ENCODE measurements around the gene ALPK3. TPM values are rescaled to one million over a fixed set of nuclear protein-coding genes. Genes with fewer than 3 reads are reported as not detected.

ALPK3 gene
- total RNA-seq, 1 experiment from 2014 or later = 17.7 TPM

GRCh38 chr15:84921121-84921520 lies 104.0 kb downstream of the ALPK3 start:
- H2BK12ac ChIP-seq (ENCODE audit: insufficient read length, low read depth, low read length) = no peak overlapping the region
- no peaks in the 10 kb centered on the region for H3K27me3 ChIP-seq (ENCODE audit: insufficient read depth, low read length)
- no peak overlapping the region for H2BK15ac ChIP-seq (ENCODE audit: low read depth, low read length)
- no peak overlapping the region for H3K4ac ChIP-seq (ENCODE audit: low read depth, low read length)
- H3K9ac ChIP-seq (ENCODE audit: extremely low read depth, insufficient read length, low read length) = no peak overlapping the region
- H2BK5ac ChIP-seq (ENCODE audit: insufficient read length, low read length) = no peak overlapping the region
- H3K14ac ChIP-seq (ENCODE audit: insufficient read depth, low read length) = no peak overlapping the region
- H4K8ac ChIP-seq (replicated peaks; ENCODE audit: insufficient read length, low read depth, low read length) = no peak overlapping the region
- no peaks in the 10 kb centered on the region for H3K36me3 Mint-ChIP-seq (ENCODE audit: insufficient read depth in 1 of 3, low read depth in 3 of 3)
- H3K27ac ChIP-seq (ENCODE audit: insufficient read length, low read depth, low read length) = no peak overlapping the region
- DNase-seq = no peak
- H3K56ac ChIP-seq (ENCODE audit: insufficient read length, low read depth, low read length) = no peak overlapping the region
- no peak overlapping the region for H3K27ac Mint-ChIP-seq
- no CpG with 5 or more reads among the region's 2 CpGs for WGBS (ENCODE audit: extremely low coverage, insufficient read length, low lambda C conversion rate)
- no peaks in the 10 kb centered on the region for H3K4me1 ChIP-seq (ENCODE audit: insufficient read depth, low read length)
- H2BK20ac ChIP-seq (ENCODE audit: low read depth, low read length, poor library complexity, severe bottlenecking) = no peak overlapping the region
- no peaks in the 10 kb centered on the region for H4K20me1 ChIP-seq (ENCODE audit: control insufficient read depth, insufficient read depth, insufficient read length)
- no peak overlapping the region for H2AK5ac ChIP-seq (ENCODE audit: insufficient read length, low read length)
- H4K5ac ChIP-seq (ENCODE audit: insufficient read length, low read depth, low read length) = no peak overlapping the region
- H3K9me3 Mint-ChIP-seq = no peaks in the 10 kb centered on the region
- no peaks in the 10 kb centered on the region for H3K9me3 ChIP-seq (ENCODE audit: control insufficient read depth, low read depth, low read length)
- peaks cover 5% of the 10 kb centered on the region; the same call in 1 of the 2 replicates for H3K27me3 Mint-ChIP-seq (ENCODE audit: low read depth)
- H3K4me3 Mint-ChIP-seq = no peak overlapping the region
- H3K23ac ChIP-seq (ENCODE audit: insufficient read length, low read depth, low read length) = no peak overlapping the region
- H3K4me1 Mint-ChIP-seq = peaks cover 7 to 8% of the 10 kb centered on the region in 2 experiments; a peak in 1 of 4 replicates
- no peak overlapping the region for H3K4me2 ChIP-seq (ENCODE audit: insufficient read depth, insufficient read length, low read length)
- no peak overlapping the region for H3T11ph ChIP-seq (ENCODE audit: low read length)
- H2BK120ac ChIP-seq (ENCODE audit: low read depth, low read length, poor library complexity, severe bottlenecking) = no peak overlapping the region
- TF ChIP-seq CTCF (conservative IDR thresholded peaks at IDR 0.05) = no peak
- no peak overlapping the region for H2AFZ ChIP-seq (ENCODE audit: low read length)
- H3K18ac ChIP-seq (ENCODE audit: insufficient read length, low read depth, low read length) = no peak overlapping the region
- H3K79me2 ChIP-seq (ENCODE audit: insufficient read depth, low read length) = no peaks in the 10 kb centered on the region
- H3K23me2 ChIP-seq (ENCODE audit: insufficient read length, low read depth, low read length, poor library complexity, severe bottlenecking) = no peaks in the 10 kb centered on the region
- H3K79me1 ChIP-seq (ENCODE audit: insufficient read depth, low read depth, low read length, poor library complexity, severe bottlenecking) = no peaks in the 10 kb centered on the region
- no peak overlapping the region for H4K91ac ChIP-seq (ENCODE audit: insufficient read length, low read depth, low read length)

Data from H9 (cell line).